Immature natural killer cell (primary cell): ENCODE data around the gene CELF5. TPM values are rescaled to one million over a fixed set of nuclear protein-coding genes. Genes with fewer than 3 reads are reported as not detected.
"Not testable (repeated sequence)": the region's sequence is repeated elsewhere in the genome, so short reads cannot be mapped to it uniquely, and the experiment has no call there.

Source experiments
- DNase-seq, 3 donors: peaks; one replicate each; pipeline ENCODE4 v3.0.0; 2022; ENCODE audit warnings: mixed read lengths in 1 of 3
- H3K27ac Mint-ChIP-seq, 6 donors: one replicate each; pipeline ENCODE4 v1.8.0; 2020; ENCODE audit warnings: mixed read lengths in 6 of 6, mild to moderate bottlenecking in 5 of 6, inconsistent platforms in 4 of 6, moderate library complexity in 3 of 6
- H3K27me3 Mint-ChIP-seq, 3 donors: one replicate each; pipeline ENCODE4 v1.8.0; 2020 to 2021; ENCODE audit warnings: low read depth in 3 of 3, mild to moderate bottlenecking in 3 of 3, mixed read lengths in 3 of 3, moderate library complexity in 3 of 3, inconsistent platforms in 1 of 3
- H3K36me3 Mint-ChIP-seq, 3 donors: one replicate each; pipeline ENCODE4 v1.8.0; 2020; ENCODE audit warnings: mixed read lengths in 3 of 3, inconsistent platforms in 2 of 3, mild to moderate bottlenecking in 2 of 3
- H3K4me1 Mint-ChIP-seq, 2 donors: one replicate each; pipeline ENCODE4 v1.8.0; 2020; ENCODE audit warnings: inconsistent platforms in 2 of 2, mild to moderate bottlenecking in 2 of 2, mixed read lengths in 2 of 2, moderate library complexity in 1 of 2
- H3K4me3 Mint-ChIP-seq, 5 donors: one replicate each; pipeline ENCODE4 v1.8.0; 2020; ENCODE audit warnings: mild to moderate bottlenecking in 5 of 5, mixed read lengths in 5 of 5, inconsistent platforms in 3 of 5, moderate library complexity in 3 of 5
- H3K9me3 Mint-ChIP-seq, 6 donors: one replicate each; pipeline ENCODE4 v1.8.0; 2020; ENCODE audit warnings: mild to moderate bottlenecking in 6 of 6, mixed read lengths in 6 of 6, inconsistent platforms in 4 of 6, moderate library complexity in 3 of 6
- polyA plus RNA-seq, 3 donors: library from polyadenylated mRNA; unstranded; fragments of 300-500 nt; fragmentation: Illumina TruSeq; gene quantifications; one replicate each; pipeline ENCODE4 v1.2.3, GENCODE V29; 2021

The CELF5 gene
- polyA plus RNA-seq, 3 donors from 2014 or later = not detected

GRCh38 chr19:3316659-3317207 lies 92.3 kb downstream of the CELF5 start:
- Mint-ChIP-seq H3K9me3 (peaks cover 0 to 3% (median 0%) of the 10 kb centered on the region in 6 donors), H3K27me3 (peaks cover 2 to 10% (median 4%) of the 10 kb centered on the region in 3 donors), H3K27ac (no peak overlapping the region), H3K4me1 (no peaks in the 10 kb centered on the region), H3K36me3 (no peaks in the 10 kb centered on the region), H3K4me3 (no peak overlapping the region)
- DNase-seq = no peak

- no peak for DNase-seq
- Mint-ChIP-seq H3K27me3 (peaks cover 2 to 9% (median 4%) of the 10 kb centered on the region in 3 donors), H3K9me3 (no peaks in the 10 kb centered on the region), H3K4me3 (no peak overlapping the region), H3K4me1 (no peaks in the 10 kb centered on the region), H3K27ac (no peak overlapping the region), H3K36me3 (peaks cover 0 to 4% (median 0%) of the 10 kb centered on the region in 3 donors)
These were observed 95.3 kb downstream of the CELF5 start for GRCh38 chr19:3319643-3320353.

- no peak overlapping the region for H3K4me3 Mint-ChIP-seq
- H3K27me3 Mint-ChIP-seq = peaks cover 2 to 9% (median 4%) of the 10 kb centered on the region in 3 donors
- DNase-seq = no peak
- H3K4me1 Mint-ChIP-seq = no peaks in the 10 kb centered on the region
- peaks cover 0 to 4% (median 0%) of the 10 kb centered on the region in 3 donors for H3K36me3 Mint-ChIP-seq
- no peaks in the 10 kb centered on the region for H3K9me3 Mint-ChIP-seq
- no peak overlapping the region for H3K27ac Mint-ChIP-seq
These were observed 95.9 kb downstream of the CELF5 start for GRCh38 chr19:3320354-3320670.

GRCh38 chr19:3320853-3321252 lies 96.4 kb downstream of the CELF5 start:
- no peak for DNase-seq
- no peaks in the 10 kb centered on the region for H3K9me3 Mint-ChIP-seq
- H3K27me3 Mint-ChIP-seq = peaks cover 2 to 9% (median 4%) of the 10 kb centered on the region in 3 donors
- H3K36me3 Mint-ChIP-seq = peaks cover 0 to 4% (median 0%) of the 10 kb centered on the region in 3 donors
- H3K4me1 Mint-ChIP-seq = no peaks in the 10 kb centered on the region
- no peak overlapping the region for H3K4me3 Mint-ChIP-seq
- H3K27ac Mint-ChIP-seq = no peak overlapping the region

GRCh38 chr19:3321696-3322095 lies 97.2 kb downstream of the CELF5 start:
- Mint-ChIP-seq H3K4me3 (peak overlapping the region in 1 of 5 donors; percentile 12), H3K27me3 (peaks cover 0 to 9% (median 2%) of the 10 kb centered on the region in 3 donors), H3K4me1 (no peaks in the 10 kb centered on the region), H3K9me3 (no peaks in the 10 kb centered on the region), H3K27ac (no peak overlapping the region), H3K36me3 (peaks cover 0 to 4% (median 0%) of the 10 kb centered on the region in 3 donors)
- DNase-seq = no peak

GRCh38 chr19:3322199-3322978 lies 97.9 kb downstream of the CELF5 start:
- H3K4me3 Mint-ChIP-seq = no peak overlapping the region
- H3K9me3 Mint-ChIP-seq = no peaks in the 10 kb centered on the region
- DNase-seq = no peak
- peaks cover 0 to 9% (median 2%) of the 10 kb centered on the region in 3 donors for H3K27me3 Mint-ChIP-seq
- no peak overlapping the region for H3K27ac Mint-ChIP-seq
- peaks cover 0 to 4% (median 0%) of the 10 kb centered on the region in 3 donors for H3K36me3 Mint-ChIP-seq
- H3K4me1 Mint-ChIP-seq = no peaks in the 10 kb centered on the region

GRCh38 chr19:3323026-3323425 lies 98.6 kb downstream of the CELF5 start:
- Mint-ChIP-seq H3K9me3 (no peaks in the 10 kb centered on the region), H3K27me3 (peaks cover 0 to 9% (median 2%) of the 10 kb centered on the region in 3 donors), H3K27ac (no peak overlapping the region), H3K4me1 (no peaks in the 10 kb centered on the region), H3K4me3 (no peak overlapping the region), H3K36me3 (peaks cover 0 to 4% (median 0%) of the 10 kb centered on the region in 3 donors)
- no peak for DNase-seq

GRCh38 chr19:3323658-3324057 lies 99.2 kb downstream of the CELF5 start:
- no peaks in the 10 kb centered on the region for H3K4me1 Mint-ChIP-seq
- H3K27me3 Mint-ChIP-seq = peaks cover 0 to 9% (median 2%) of the 10 kb centered on the region in 3 donors
- peaks cover 0 to 4% (median 0%) of the 10 kb centered on the region in 3 donors for H3K36me3 Mint-ChIP-seq
- H3K9me3 Mint-ChIP-seq = no peaks in the 10 kb centered on the region
- no peak for DNase-seq
- no peak overlapping the region for H3K4me3 Mint-ChIP-seq
- no peak overlapping the region for H3K27ac Mint-ChIP-seq

GRCh38 chr19:3324405-3324856 lies 100.0 kb downstream of the CELF5 start:
- H3K27ac Mint-ChIP-seq = no peak overlapping the region
- peak; percentile 44 to 63 (median 44) for DNase-seq
- peaks cover 0 to 4% (median 0%) of the 10 kb centered on the region in 3 donors for H3K36me3 Mint-ChIP-seq
- H3K4me1 Mint-ChIP-seq = no peaks in the 10 kb centered on the region
- no peak overlapping the region for H3K4me3 Mint-ChIP-seq
- no peaks in the 10 kb centered on the region for H3K9me3 Mint-ChIP-seq
- peaks cover 0 to 6% (median 2%) of the 10 kb centered on the region in 3 donors for H3K27me3 Mint-ChIP-seq

GRCh38 chr19:3325451-3325850 lies 101.0 kb downstream of the CELF5 start:
- Mint-ChIP-seq H3K9me3 (no peaks in the 10 kb centered on the region), H3K27ac (no peak overlapping the region), H3K36me3 (peaks cover 0 to 4% (median 0%) of the 10 kb centered on the region in 3 donors), H3K4me1 (no peaks in the 10 kb centered on the region), H3K27me3 (peaks cover 0 to 4% (median 2%) of the 10 kb centered on the region in 3 donors), H3K4me3 (no peak overlapping the region)
- DNase-seq = no peak

GRCh38 chr19:3328743-3329142 lies 104.3 kb downstream of the CELF5 start:
- H3K36me3 Mint-ChIP-seq = no peaks in the 10 kb centered on the region
- no peak overlapping the region for H3K27ac Mint-ChIP-seq
- no peaks in the 10 kb centered on the region for H3K9me3 Mint-ChIP-seq
- DNase-seq = no peak
- no peaks in the 10 kb centered on the region for H3K4me1 Mint-ChIP-seq
- peaks cover 0 to 5% (median 0%) of the 10 kb centered on the region in 3 donors for H3K27me3 Mint-ChIP-seq
- no peak overlapping the region for H3K4me3 Mint-ChIP-seq

- peaks cover 0 to 3% (median 0%) of the 10 kb centered on the region in 3 donors for H3K27me3 Mint-ChIP-seq
- H3K27ac Mint-ChIP-seq = no peak overlapping the region
- no peaks in the 10 kb centered on the region for H3K36me3 Mint-ChIP-seq
- no peak overlapping the region for H3K4me3 Mint-ChIP-seq
- H3K4me1 Mint-ChIP-seq = no peaks in the 10 kb centered on the region
- no peak for DNase-seq
- no peaks in the 10 kb centered on the region for H3K9me3 Mint-ChIP-seq
These were observed 105.6 kb downstream of the CELF5 start for GRCh38 chr19:3330047-3330446.

- H3K27me3 Mint-ChIP-seq, H3K36me3 Mint-ChIP-seq, H3K4me1 Mint-ChIP-seq, H3K9me3 Mint-ChIP-seq, H3K27ac Mint-ChIP-seq, DNase-seq, H3K4me3 Mint-ChIP-seq: not testable (repeated sequence)
These were observed 107.8 kb downstream of the CELF5 start for GRCh38 chr19:3332232-3332631.

GRCh38 chr19:3333020-3333583 lies 108.6 kb downstream of the CELF5 start:
- Mint-ChIP-seq H3K27ac (peak overlapping the region in 1 of 6 donors; percentile 35), H3K9me3 (no peaks in the 10 kb centered on the region), H3K4me1 (no peaks in the 10 kb centered on the region), H3K27me3 (peaks cover 0 to 3% (median 3%) of the 10 kb centered on the region in 3 donors), H3K36me3 (no peaks in the 10 kb centered on the region), H3K4me3 (no peak overlapping the region)
- DNase-seq = no peak
